WTC11 (cell line): Measurements from ENCODE around the gene PGF. TPM values are rescaled to one million over a fixed set of nuclear protein-coding genes. Genes with fewer than 3 reads are reported as not detected.

ENCODE experiments used
- ATAC-seq: fragments of 200-7000 bp; cut with Tn5 transposase; 2 replicates; pipeline ENCODE4 v1.10.0; 2021; ENCODE audit warnings: mild to moderate bottlenecking, moderate library complexity
- CTCF ChIA-PET: fragments of 300-600 bp; sonication (Branson Sonifier 250); formaldehyde crosslinking; loops from one replicate; lab custom pipeline; 2021; ENCODE audit warnings: antibody characterized with exemption; lab: Charles Lee
- POLR2A ChIA-PET: fragments of 350-600 bp; sonication (Branson Sonifier 250); formaldehyde crosslinking; loops from one replicate; lab custom pipeline; 2021; ENCODE audit warnings: antibody characterized with exemption; lab: Charles Lee
- DNase-seq: peaks from one replicate; pipeline ENCODE4 v3.0.0; 2021; ENCODE audit warnings: low spot score
- H3K27ac Mint-ChIP-seq: 2 replicates; pipeline ENCODE4 v1.8.0; 2021; ENCODE audit warnings: mixed read lengths
- H3K27me3 Mint-ChIP-seq: 2 replicates; pipeline ENCODE4 v1.8.0; 2021; ENCODE audit warnings: low read depth, mild to moderate bottlenecking, moderate library complexity, mixed read lengths
- H3K36me3 Mint-ChIP-seq: 2 replicates; pipeline ENCODE4 v1.8.0; 2021; ENCODE audit warnings: mixed read lengths
- H3K4me1 Mint-ChIP-seq: 2 replicates; pipeline ENCODE4 v1.8.0; 2022; ENCODE audit warnings: mixed read lengths
- H3K4me3 Mint-ChIP-seq: 2 replicates; pipeline ENCODE4 v1.8.0; 2021; ENCODE audit warnings: mild to moderate bottlenecking, moderate library complexity, mixed read lengths
- H3K9me3 Mint-ChIP-seq: 2 replicates; pipeline ENCODE4 v1.8.0; 2021; ENCODE audit warnings: mixed read lengths
- ATF1 ChIP-seq: sonication (generic); formaldehyde crosslinking; IDR thresholded peaks from 2 replicates; pipeline ENCODE4 v1.8.1; 2023; ENCODE audit warnings: mild to moderate bottlenecking, moderate library complexity, missing genetic modification reagents
- NFYB ChIP-seq: sonication (generic); formaldehyde crosslinking; conservative IDR thresholded peaks from 2 replicates; pipeline ENCODE4 v1.8.0; 2022; ENCODE audit warnings: low read depth, missing genetic modification reagents
- NR1H2 ChIP-seq: sonication (generic); formaldehyde crosslinking; IDR thresholded peaks from 2 replicates; pipeline ENCODE4 v1.9.0; 2021; ENCODE audit warnings: mild to moderate bottlenecking, moderate library complexity, missing genetic modification reagents
- NR2C2 ChIP-seq: sonication (generic); formaldehyde crosslinking; IDR thresholded peaks from 2 replicates; pipeline ENCODE4 v1.8.0; 2022; ENCODE audit warnings: mild to moderate bottlenecking, missing genetic modification reagents
- NR3C1 ChIP-seq: sonication (generic); formaldehyde crosslinking; conservative IDR thresholded peaks from 2 replicates; pipeline ENCODE4 v1.8.1; 2023; ENCODE audit warnings: low read depth, mild to moderate bottlenecking, missing genetic modification reagents
- SMAD3 ChIP-seq: sonication (generic); formaldehyde crosslinking; IDR thresholded peaks from 2 replicates; pipeline ENCODE4 v1.8.0; 2022; ENCODE audit warnings: missing genetic modification reagents, mild to moderate bottlenecking, borderline replicate concordance
- TEAD1 ChIP-seq: sonication (generic); formaldehyde crosslinking; IDR thresholded peaks from 2 replicates; pipeline ENCODE4 v1.8.0; 2022; ENCODE audit warnings: mild to moderate bottlenecking, missing genetic modification reagents
- ZNF671 ChIP-seq: fragments of 250-450 bp; sonication (Bioruptor Pico); IDR thresholded peaks from 2 replicates; pipeline ENCODE4 v1.8.0; 2021; ENCODE audit warnings: mild to moderate bottlenecking
- total RNA-seq: library from RNA; stranded (reverse); gene quantifications from 3 replicates; pipeline ENCODE4 v1.2.3, GENCODE V29; 2021
- TF ChIP-seq, protein P1 (sequence below): fragments of 250-450 bp; sonication (Bioruptor Pico); IDR thresholded peaks from 2 replicates; pipeline ENCODE4 v2.1.2; 2022; ENCODE audit warnings: mild to moderate bottlenecking, moderate library complexity
- TF ChIP-seq, protein P2 (sequence below): sonication (generic); formaldehyde crosslinking; IDR thresholded peaks from 2 replicates; pipeline ENCODE4 v1.8.0; 2023; ENCODE audit warnings: missing genetic modification reagents
- TF ChIP-seq, protein P3 (sequence below): sonication (generic); formaldehyde crosslinking; IDR thresholded peaks from 2 replicates; pipeline ENCODE4 v1.8.0; 2022; ENCODE audit warnings: mild to moderate bottlenecking, missing genetic modification reagents
- TF ChIP-seq, protein P4 (sequence below): sonication (generic); formaldehyde crosslinking; IDR thresholded peaks from 2 replicates; pipeline ENCODE4 v1.8.0; 2022; ENCODE audit warnings: missing genetic modification reagents

Gene PGF
- total RNA-seq, 1 experiment from 2014 or later = 6.7 TPM

DNA sequence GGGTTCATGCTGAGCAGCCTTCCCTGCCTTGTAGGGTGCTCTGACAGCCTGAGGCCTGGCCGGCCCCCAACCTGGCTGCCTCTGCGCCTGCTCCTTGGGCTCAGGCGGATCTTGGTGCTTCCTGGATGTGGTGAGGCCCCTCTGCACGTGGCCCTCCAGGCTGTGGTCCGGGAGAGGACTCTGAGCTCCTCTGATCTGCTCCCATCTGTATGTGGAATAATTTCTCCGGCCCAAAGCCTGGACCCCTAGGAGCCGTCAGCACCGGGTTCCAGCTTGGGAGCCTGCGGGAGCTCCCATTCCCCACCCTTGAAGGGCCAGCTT is 26.0 kb upstream of the PGF start (continued):
- TF ChIP-seq SMAD3 (CRISPR knock-in tag) (no peak), NR3C1 (CRISPR knock-in tag) (no peak), NR1H2 (CRISPR knock-in tag) (no peak), NR2C2 (CRISPR knock-in tag) (no peak), NFYB (CRISPR knock-in tag) (no peak), ATF1 (no peak)
- TF ChIP-seq, protein P1, sequence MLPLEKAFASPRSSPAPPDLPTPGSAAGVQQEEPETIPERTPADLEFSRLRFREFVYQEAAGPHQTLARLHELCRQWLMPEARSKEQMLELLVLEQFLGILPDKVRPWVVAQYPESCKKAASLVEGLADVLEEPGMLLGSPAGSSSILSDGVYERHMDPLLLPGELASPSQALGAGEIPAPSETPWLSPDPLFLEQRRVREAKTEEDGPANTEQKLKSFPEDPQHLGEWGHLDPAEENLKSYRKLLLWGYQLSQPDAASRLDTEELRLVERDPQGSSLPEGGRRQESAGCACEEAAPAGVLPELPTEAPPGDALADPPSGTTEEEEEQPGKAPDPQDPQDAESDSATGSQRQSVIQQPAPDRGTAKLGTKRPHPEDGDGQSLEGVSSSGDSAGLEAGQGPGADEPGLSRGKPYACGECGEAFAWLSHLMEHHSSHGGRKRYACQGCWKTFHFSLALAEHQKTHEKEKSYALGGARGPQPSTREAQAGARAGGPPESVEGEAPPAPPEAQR = no peak

DNA sequence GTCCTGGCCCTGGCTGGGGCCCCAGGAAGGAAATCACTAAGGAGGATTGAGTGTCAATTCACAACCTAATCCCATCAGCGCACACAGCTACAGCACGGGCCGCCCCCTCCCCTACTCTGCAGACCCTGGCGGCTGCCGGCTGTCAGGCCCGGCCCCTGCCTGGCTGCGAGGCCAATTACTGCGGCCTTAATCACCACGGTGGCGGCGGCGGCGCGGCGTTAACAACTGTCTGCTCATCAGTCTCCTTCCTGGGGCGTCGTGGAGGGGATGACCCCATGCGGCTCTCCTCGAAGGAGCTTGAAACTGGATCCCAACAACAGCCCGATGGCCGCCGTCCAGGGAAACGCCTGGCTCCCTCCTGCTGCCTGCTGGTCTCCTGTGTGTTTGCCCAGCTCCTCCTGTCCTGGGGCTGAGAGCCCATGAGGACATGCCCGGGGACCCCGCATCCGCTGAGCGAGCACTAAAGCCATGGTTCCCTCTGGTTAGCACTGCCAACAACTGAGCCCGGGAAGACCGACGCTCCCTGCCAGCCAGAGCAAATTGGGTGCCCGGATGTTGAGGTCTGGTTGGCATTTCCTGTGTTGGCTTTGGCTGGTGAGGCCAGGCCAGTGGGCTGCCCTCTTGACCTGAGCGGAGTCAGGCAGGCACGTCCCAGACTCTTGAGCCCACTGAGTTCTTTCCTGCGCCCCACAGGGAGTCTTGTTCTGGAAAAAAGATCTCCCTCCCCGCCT is 25.5 kb upstream of the PGF start:
- Mint-ChIP-seq H3K36me3 (no peaks in the 10 kb centered on the region), H3K4me3 (no peak overlapping the region), H3K4me1 (peaks cover 34% of the 10 kb centered on the region), H3K9me3 (no peaks in the 10 kb centered on the region), H3K27ac (no peak overlapping the region), H3K27me3 (no peaks in the 10 kb centered on the region; the same call in 1 of the 2 replicates)
- ChIA-PET POLR2A (interaction anchor here (1.2 kb wide), 1 partner anchor 21 kb away, joined by 8 read pairs; no protein-coding TSS in a partner anchor), CTCF (interaction anchor here (0.6 to 5.4 kb wide), 14 partner anchors 8 to 120 kb away, joined by 3 to 53 read pairs (median 4); partner anchors contain the start of genes PGF, RPS6KL1 and ZC2HC1C)
- ATAC-seq (peak; percentile 49), DNase-seq (peak; percentile 55)
- TF ChIP-seq, protein P2, sequence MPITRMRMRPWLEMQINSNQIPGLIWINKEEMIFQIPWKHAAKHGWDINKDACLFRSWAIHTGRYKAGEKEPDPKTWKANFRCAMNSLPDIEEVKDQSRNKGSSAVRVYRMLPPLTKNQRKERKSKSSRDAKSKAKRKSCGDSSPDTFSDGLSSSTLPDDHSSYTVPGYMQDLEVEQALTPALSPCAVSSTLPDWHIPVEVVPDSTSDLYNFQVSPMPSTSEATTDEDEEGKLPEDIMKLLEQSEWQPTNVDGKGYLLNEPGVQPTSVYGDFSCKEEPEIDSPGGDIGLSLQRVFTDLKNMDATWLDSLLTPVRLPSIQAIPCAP = no peak
- TF ChIP-seq, protein P3, sequence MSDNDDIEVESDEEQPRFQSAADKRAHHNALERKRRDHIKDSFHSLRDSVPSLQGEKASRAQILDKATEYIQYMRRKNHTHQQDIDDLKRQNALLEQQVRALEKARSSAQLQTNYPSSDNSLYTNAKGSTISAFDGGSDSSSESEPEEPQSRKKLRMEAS (CRISPR knock-in tag) = peak; percentile 63; the same call in 1 of the 2 replicates

DNA sequence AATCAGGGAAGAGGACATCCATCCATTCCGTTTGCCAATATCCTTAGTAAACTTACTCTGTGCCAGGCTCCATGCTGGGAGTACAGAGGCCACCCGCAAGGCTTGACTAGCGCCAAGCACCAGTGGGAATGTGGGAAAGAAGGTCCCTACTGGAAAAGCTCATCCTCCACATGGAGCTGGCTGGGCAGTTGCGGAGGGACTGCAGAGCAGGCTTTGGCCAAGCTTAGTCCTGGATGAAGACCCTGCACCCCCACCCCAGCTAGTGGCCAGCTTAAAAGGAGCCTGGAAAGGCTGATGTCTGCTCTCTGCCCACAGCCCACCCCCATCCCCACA is 25.0 kb upstream of the PGF start:
- no peak overlapping the region for H3K27ac Mint-ChIP-seq

More for the DNA sequence above, 25.0 kb upstream of the PGF start:
- POLR2A ChIA-PET = interaction anchor here (1.2 kb wide), 1 partner anchor 22 kb away, joined by 8 read pairs; no protein-coding TSS in a partner anchor
- H3K36me3 Mint-ChIP-seq = no peaks in the 10 kb centered on the region
- H3K27me3 Mint-ChIP-seq = no peaks in the 10 kb centered on the region; the same call in 1 of the 2 replicates
- CTCF ChIA-PET = interaction anchor here (0.8 to 5.4 kb wide), 11 partner anchors 8 to 119 kb away, joined by 3 to 53 read pairs (median 4); partner anchors contain the start of genes PGF, RPS6KL1 and ZC2HC1C
- no peak for ATAC-seq
- no peak overlapping the region for H3K4me3 Mint-ChIP-seq
- TF ChIP-seq, protein P4, sequence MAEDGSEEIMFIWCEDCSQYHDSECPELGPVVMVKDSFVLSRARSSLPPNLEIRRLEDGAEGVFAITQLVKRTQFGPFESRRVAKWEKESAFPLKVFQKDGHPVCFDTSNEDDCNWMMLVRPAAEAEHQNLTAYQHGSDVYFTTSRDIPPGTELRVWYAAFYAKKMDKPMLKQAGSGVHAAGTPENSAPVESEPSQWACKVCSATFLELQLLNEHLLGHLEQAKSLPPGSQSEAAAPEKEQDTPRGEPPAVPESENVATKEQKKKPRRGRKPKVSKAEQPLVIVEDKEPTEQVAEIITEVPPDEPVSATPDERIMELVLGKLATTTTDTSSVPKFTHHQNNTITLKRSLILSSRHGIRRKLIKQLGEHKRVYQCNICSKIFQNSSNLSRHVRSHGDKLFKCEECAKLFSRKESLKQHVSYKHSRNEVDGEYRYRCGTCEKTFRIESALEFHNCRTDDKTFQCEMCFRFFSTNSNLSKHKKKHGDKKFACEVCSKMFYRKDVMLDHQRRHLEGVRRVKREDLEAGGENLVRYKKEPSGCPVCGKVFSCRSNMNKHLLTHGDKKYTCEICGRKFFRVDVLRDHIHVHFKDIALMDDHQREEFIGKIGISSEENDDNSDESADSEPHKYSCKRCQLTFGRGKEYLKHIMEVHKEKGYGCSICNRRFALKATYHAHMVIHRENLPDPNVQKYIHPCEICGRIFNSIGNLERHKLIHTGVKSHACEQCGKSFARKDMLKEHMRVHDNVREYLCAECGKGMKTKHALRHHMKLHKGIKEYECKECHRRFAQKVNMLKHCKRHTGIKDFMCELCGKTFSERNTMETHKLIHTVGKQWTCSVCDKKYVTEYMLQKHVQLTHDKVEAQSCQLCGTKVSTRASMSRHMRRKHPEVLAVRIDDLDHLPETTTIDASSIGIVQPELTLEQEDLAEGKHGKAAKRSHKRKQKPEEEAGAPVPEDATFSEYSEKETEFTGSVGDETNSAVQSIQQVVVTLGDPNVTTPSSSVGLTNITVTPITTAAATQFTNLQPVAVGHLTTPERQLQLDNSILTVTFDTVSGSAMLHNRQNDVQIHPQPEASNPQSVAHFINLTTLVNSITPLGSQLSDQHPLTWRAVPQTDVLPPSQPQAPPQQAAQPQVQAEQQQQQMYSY (CRISPR knock-in tag) = no peak
- TF ChIP-seq TEAD1 (CRISPR knock-in tag) (no peak), ZNF671 (CRISPR knock-in tag) (no peak)
- H3K4me1 Mint-ChIP-seq = peaks cover 34% of the 10 kb centered on the region
- H3K9me3 Mint-ChIP-seq = no peaks in the 10 kb centered on the region
- no peak for DNase-seq
